Osteoblast (primary cell): ENCODE measurements around the gene IPPK. TPM values are rescaled to one million over a fixed set of nuclear protein-coding genes. Genes with fewer than 3 reads are reported as not detected.

ENCODE experiments used
- DNase-seq: peaks from one replicate; pipeline ENCODE4 v3.0.0; 2011; ENCODE audit warnings: low spot score, mixed read lengths; ENCODE audit not compliant: insufficient read length; ENCODE audit errors: missing footprints
- H2AFZ ChIP-seq: 2 replicates; pipeline ENCODE4 v1.6.0; 2011; ENCODE audit warnings: mild to moderate bottlenecking, low read length
- H3K27ac ChIP-seq: 2 replicates; pipeline ENCODE4 v1.5.1; 2011; ENCODE audit warnings: mild to moderate bottlenecking, low read depth, low read length, moderate library complexity
- H3K27me3 ChIP-seq: 2 replicates; pipeline ENCODE4 v1.6.0; 2012; ENCODE audit warnings: mild to moderate bottlenecking, control low read depth, inconsistent platforms, low read length, moderate library complexity; ENCODE audit not compliant: insufficient read depth
- H3K36me3 ChIP-seq: 2 replicates; pipeline ENCODE4 v1.5.1; 2011; ENCODE audit warnings: mild to moderate bottlenecking, low read length, control low read depth, moderate library complexity; ENCODE audit not compliant: insufficient read depth
- H3K4me1 ChIP-seq: 2 replicates; pipeline ENCODE4 v1.5.1; 2011; ENCODE audit warnings: mild to moderate bottlenecking, low read length, control low read depth, moderate library complexity; ENCODE audit not compliant: insufficient read depth
- H3K4me2 ChIP-seq: 2 replicates; pipeline ENCODE4 v1.6.0; 2011; ENCODE audit warnings: mild to moderate bottlenecking, low read length; ENCODE audit not compliant: insufficient read depth
- H3K4me3 ChIP-seq: fragments of 200-600 bp; sonication (generic); 3 replicates; pipeline ENCODE4 v1.5.1; 2012; ENCODE audit warnings: mild to moderate bottlenecking, low read length, inconsistent platforms; ENCODE audit not compliant: insufficient read depth
- H3K79me2 ChIP-seq: 2 replicates; pipeline ENCODE4 v1.6.0; 2012; ENCODE audit warnings: mild to moderate bottlenecking, low read length, control low read depth, inconsistent platforms; ENCODE audit not compliant: insufficient read depth
- H3K9me3 ChIP-seq: 2 replicates; pipeline ENCODE4 v1.5.1; 2011; ENCODE audit warnings: low read depth, low read length, control low read depth
- H4K20me1 ChIP-seq: 2 replicates; pipeline ENCODE4 v1.6.0; 2012; ENCODE audit warnings: mild to moderate bottlenecking, low read length, control low read depth; ENCODE audit not compliant: insufficient read depth
- CTCF ChIP-seq: IDR thresholded peaks from 2 replicates; pipeline ENCODE4 v1.5.1; 2011; ENCODE audit warnings: mild to moderate bottlenecking, low read depth, low read length, moderate library complexity; ENCODE audit errors: extremely low read depth
- total RNA-seq: library from RNA; depleted of rRNA; stranded (reverse); fragments of >200 nt; gene quantifications from 2 replicates; pipeline ENCODE4 v1.2.3, GENCODE V29; 2012

Gene IPPK
- total RNA-seq, 1 donor: 9.4 TPM

GRCh38 chr9:92617195-92617813 lies 52.6 kb downstream of the IPPK start:
- no peak overlapping the region for H3K4me3 ChIP-seq
- no peaks in the 10 kb centered on the region for H3K27me3 ChIP-seq
- H3K4me2 ChIP-seq: no peak overlapping the region

GRCh38 chr9:92616655-92617111 lies 53.2 kb downstream of the IPPK start:
- Histone ChIP-seq H3K27me3 (no peaks in the 10 kb centered on the region), H3K4me3 (no peak overlapping the region), H3K9me3 (no peaks in the 10 kb centered on the region), H3K79me2 (no peaks in the 10 kb centered on the region), H2AFZ (no peak overlapping the region), H3K27ac (no peak overlapping the region), H3K4me1 (peaks cover 3% of the 10 kb centered on the region), H3K4me2 (no peak overlapping the region), H3K36me3 (peaks cover 73% of the 10 kb centered on the region), H4K20me1 (peaks cover 6% of the 10 kb centered on the region)
- no peak for DNase-seq
- no peak for TF ChIP-seq CTCF

More at GRCh38 chr9:92617195-92617813, 52.6 kb downstream of the IPPK start:
- Histone ChIP-seq H3K9me3 (no peaks in the 10 kb centered on the region), H3K27ac (no peak overlapping the region), H3K4me1 (peaks cover 3% of the 10 kb centered on the region), H2AFZ (no peak overlapping the region), H3K79me2 (no peaks in the 10 kb centered on the region), H4K20me1 (peaks cover 6% of the 10 kb centered on the region), H3K36me3 (peaks cover 67% of the 10 kb centered on the region)
- no peak for TF ChIP-seq CTCF
- DNase-seq: no peak

- Histone ChIP-seq H3K27ac (no peak overlapping the region), H3K9me3 (no peaks in the 10 kb centered on the region), H3K4me1 (peaks cover 3% of the 10 kb centered on the region), H2AFZ (no peak overlapping the region), H3K4me3 (no peak overlapping the region), H3K79me2 (no peaks in the 10 kb centered on the region), H4K20me1 (peaks cover 6% of the 10 kb centered on the region), H3K4me2 (no peak overlapping the region), H3K27me3 (no peaks in the 10 kb centered on the region), H3K36me3 (peaks cover 72% of the 10 kb centered on the region)
- TF ChIP-seq CTCF: no peak
- DNase-seq: no peak
These were observed 53.7 kb downstream of the IPPK start for GRCh38 chr9:92616199-92616641.

DNA sequence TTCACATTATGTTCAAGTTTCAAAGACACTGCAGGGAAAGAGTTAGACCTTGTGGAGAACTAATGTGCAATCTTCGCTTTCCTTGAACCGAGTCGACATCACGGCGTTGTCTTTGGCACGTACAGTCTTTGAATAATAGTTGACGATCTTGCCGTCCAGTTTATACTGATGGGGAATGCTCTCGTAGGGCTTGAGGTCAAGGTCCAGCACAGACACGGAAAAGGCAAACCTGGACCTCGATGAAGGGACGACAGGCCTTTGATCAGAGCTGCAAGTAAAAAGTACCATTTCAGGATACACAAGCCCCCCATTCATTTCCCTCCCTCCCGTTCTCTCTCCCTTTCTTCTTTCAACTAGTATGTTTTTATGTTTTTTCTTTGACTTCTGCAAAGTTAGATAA lies 54.1 kb downstream of the IPPK start:
- no peak for DNase-seq
- Histone ChIP-seq H3K27ac (no peak overlapping the region), H2AFZ (no peak overlapping the region), H3K4me1 (peaks cover 3% of the 10 kb centered on the region), H3K36me3 (peaks cover 71% of the 10 kb centered on the region), H3K9me3 (no peaks in the 10 kb centered on the region), H3K79me2 (no peaks in the 10 kb centered on the region), H3K27me3 (no peaks in the 10 kb centered on the region), H3K4me3 (no peak overlapping the region), H3K4me2 (no peak overlapping the region), H4K20me1 (peaks cover 6% of the 10 kb centered on the region)
- TF ChIP-seq CTCF: no peak
